H1 (cell line): ENCODE data around the gene TFAP2B. TPM values are rescaled to one million over a fixed set of nuclear protein-coding genes. Genes with fewer than 3 reads are reported as not detected.

Experiments used
- CTCF ChIA-PET: fragments of 300-600 bp; sonication (Branson Sonifier 250); formaldehyde crosslinking; loops from one replicate; lab custom pipeline; 2021; ENCODE audit not compliant: partially characterized antibody; lab: Charles Lee
- POLR2A ChIA-PET: fragments of 300-600 bp; sonication (Branson Sonifier 250); formaldehyde crosslinking; loops from one replicate; lab custom pipeline; 2021; ENCODE audit warnings: inconsistent platforms; ENCODE audit not compliant: partially characterized antibody; lab: Charles Lee
- DNase-seq, 2 experiments: peaks; one replicate each; pipeline versions ENCODE4 v3.0.0 to v3.0.0-alpha.2; 2010 to 2022; ENCODE audit warnings: low spot score in 2 of 2, low read depth in 1 of 2, mixed read lengths in 1 of 2
- FAIRE-seq: peaks from 2 replicates; lab custom pipeline; 2011; peaks lifted over from hg19 to GRCh38; lab: Jason Lieb, UNC
- H2AFZ ChIP-seq: 2 replicates; pipeline ENCODE4 v1.8.1; 2012; ENCODE audit warnings: low read length, inconsistent platforms
- H2AK5ac ChIP-seq: 2 replicates; pipeline ENCODE4 v1.6.1; 2013; ENCODE audit warnings: low read depth, low read length
- H2BK120ac ChIP-seq: replicated peaks from 2 replicates; pipeline ENCODE3; 2013; ENCODE audit warnings: low read depth, low read length, inconsistent platforms
- H2BK12ac ChIP-seq: 2 replicates; pipeline ENCODE4 v1.6.1; 2013; ENCODE audit warnings: low read depth, low read length
- H2BK15ac ChIP-seq: 2 replicates; pipeline ENCODE4 v1.6.1; 2013; ENCODE audit warnings: low read length
- H2BK20ac ChIP-seq: 2 replicates; pipeline ENCODE4 v1.6.1; 2013; ENCODE audit warnings: low read length
- H2BK5ac ChIP-seq: 2 replicates; pipeline ENCODE4 v1.6.1; 2013; ENCODE audit warnings: low read depth, low read length
- H3K14ac ChIP-seq: 2 replicates; pipeline ENCODE4 v1.6.1; 2013; ENCODE audit warnings: inconsistent platforms; ENCODE audit not compliant: insufficient read length
- H3K18ac ChIP-seq: 2 replicates; pipeline ENCODE4 v1.6.1; 2013; ENCODE audit warnings: low read length; ENCODE audit errors: extremely low read depth
- H3K23ac ChIP-seq: 2 replicates; pipeline ENCODE4 v1.6.1; 2013; ENCODE audit warnings: inconsistent platforms; ENCODE audit not compliant: insufficient read length
- H3K23me2 ChIP-seq: 2 replicates; pipeline ENCODE4 v1.6.1; 2013; ENCODE audit warnings: low read depth, low read length
- H3K27ac ChIP-seq: 2 replicates; pipeline ENCODE4 v1.6.1; 2011; ENCODE audit warnings: low read depth, low read length, inconsistent platforms
- H3K27me3 ChIP-seq, 4 experiments: replicated peaks in 1 of 4; 1 replicate in 1 of 4; 2 replicates in 3 of 4; pipeline versions ENCODE4 v1.6.1 to v1.8.1; 2011 to 2013; ENCODE audit warnings: low read length in 3 of 4, mild to moderate bottlenecking in 3 of 4, inconsistent platforms in 2 of 4, mixed read lengths in 2 of 4, moderate library complexity in 1 of 4; ENCODE audit not compliant: control insufficient read depth in 3 of 4, insufficient read depth in 3 of 4; ENCODE audit errors: extremely low read depth in 1 of 4
- H3K36me3 ChIP-seq, 4 experiments: 2 replicates each; pipeline versions ENCODE4 v1.6.1 to v1.8.1; 2011 to 2013; ENCODE audit warnings: mild to moderate bottlenecking in 4 of 4, low read length in 3 of 4, moderate library complexity in 2 of 4, control low read depth in 1 of 4, inconsistent platforms in 1 of 4; ENCODE audit not compliant: insufficient read depth in 4 of 4, control insufficient read depth in 2 of 4
- H3K4ac ChIP-seq: replicated peaks from 2 replicates; pipeline ENCODE3; 2013; ENCODE audit warnings: low read length, low read depth, mixed read lengths, inconsistent platforms; ENCODE audit not compliant: insufficient read length
- H3K4me1 ChIP-seq, 4 experiments: replicated peaks in 1 of 4; 1 replicate in 1 of 4; 2 replicates in 3 of 4; pipeline versions ENCODE4 v1.6.1 to v1.8.1; 2011 to 2013; ENCODE audit warnings: low read length in 3 of 4, inconsistent platforms in 2 of 4, mixed read lengths in 1 of 4; ENCODE audit not compliant: insufficient read depth in 4 of 4, control insufficient read depth in 3 of 4
- H3K4me2 ChIP-seq, 2 experiments: 2 replicates each; pipeline versions ENCODE4 v1.6.1 to v1.8.1; 2011 to 2013; ENCODE audit warnings: low read depth in 2 of 2, low read length in 2 of 2, control low read depth in 1 of 2, inconsistent platforms in 1 of 2, mild to moderate bottlenecking in 1 of 2; ENCODE audit not compliant: insufficient read depth in 1 of 2
- H3K4me3 ChIP-seq, 4 experiments: fragments of 200-600, 300-600 bp in 1 of 4; sonication (generic), shearing (Covaris generic), sonication (Bioruptor Twin) in 1 of 4; 2 replicates each; pipeline versions ENCODE4 v1.5.1 to v1.8.1; 2011 to 2016; ENCODE audit warnings: low read length in 4 of 4, low read depth in 3 of 4, control low read depth in 2 of 4, inconsistent platforms in 2 of 4, mild to moderate bottlenecking in 2 of 4, mixed read lengths in 1 of 4, moderate library complexity in 1 of 4; ENCODE audit not compliant: insufficient read depth in 2 of 4; ENCODE audit errors: extremely low read depth in 1 of 4
- H3K56ac ChIP-seq: replicated peaks from 2 replicates; pipeline ENCODE3; 2013; ENCODE audit warnings: low read depth, mild to moderate bottlenecking, mixed read lengths, low read length, inconsistent platforms; ENCODE audit not compliant: insufficient read length
- H3K79me1 ChIP-seq: 2 replicates; pipeline ENCODE4 v1.6.1; 2013; ENCODE audit warnings: low read depth, low read length, control low read depth
- H3K79me2 ChIP-seq, 2 experiments: 2 replicates each; pipeline versions ENCODE4 v1.6.1 to v1.8.1; 2012 to 2013; ENCODE audit warnings: low read length in 2 of 2, mild to moderate bottlenecking in 2 of 2, inconsistent platforms in 1 of 2; ENCODE audit not compliant: insufficient read depth in 2 of 2, control insufficient read depth in 1 of 2
- H3K9ac ChIP-seq, 4 experiments: replicated peaks in 1 of 4; 1 replicate in 1 of 4; 2 replicates in 3 of 4; pipeline versions ENCODE4 v1.6.1 to v1.8.1; 2011 to 2013; ENCODE audit warnings: low read depth in 3 of 4, low read length in 3 of 4, control low read depth in 2 of 4, mild to moderate bottlenecking in 2 of 4, moderate library complexity in 2 of 4, inconsistent platforms in 1 of 4; ENCODE audit errors: extremely low read depth in 1 of 4
- H3K9me3 ChIP-seq, 2 experiments: 2 replicates each; pipeline versions ENCODE4 v1.6.1 to v1.8.1; 2012 to 2013; ENCODE audit warnings: mild to moderate bottlenecking in 2 of 2, moderate library complexity in 2 of 2, control low read depth in 1 of 2, inconsistent platforms in 1 of 2, low read depth in 1 of 2, low read length in 1 of 2, mixed read lengths in 1 of 2; ENCODE audit not compliant: insufficient read depth in 2 of 2
- H4K20me1 ChIP-seq, 2 experiments: replicated peaks in 1 of 2; 2 replicates each; pipeline versions ENCODE3 to v1.8.1; 2011 to 2013; ENCODE audit warnings: inconsistent platforms in 2 of 2, low read length in 2 of 2, mild to moderate bottlenecking in 1 of 2; ENCODE audit not compliant: insufficient read depth in 2 of 2, control insufficient read depth in 1 of 2
- H4K5ac ChIP-seq: 2 replicates; pipeline ENCODE4 v1.6.1; 2013; ENCODE audit warnings: low read length, low read depth, mixed read lengths, inconsistent platforms; ENCODE audit not compliant: insufficient read length
- H4K8ac ChIP-seq: 2 replicates; pipeline ENCODE4 v1.8.0; 2013; ENCODE audit warnings: mild to moderate bottlenecking, moderate library complexity, low read length, inconsistent platforms; ENCODE audit not compliant: insufficient read depth; ENCODE audit errors: extremely low read depth
- H4K91ac ChIP-seq: replicated peaks from 2 replicates; pipeline ENCODE3; 2013; ENCODE audit warnings: low read length, mixed read lengths, inconsistent platforms; ENCODE audit not compliant: insufficient read length
- SIRT6 ChIP-seq: IDR thresholded peaks from one replicate; pipeline ENCODE4 v1.7.1; 2012; ENCODE audit warnings: low read length, inconsistent platforms
- SP2 ChIP-seq: IDR thresholded peaks from 2 replicates; pipeline ENCODE4 v1.6.1; 2012; ENCODE audit warnings: mild to moderate bottlenecking, low read length, inconsistent platforms
- TEAD4 ChIP-seq: IDR thresholded peaks from 2 replicates; pipeline ENCODE4 v1.6.1; 2012; ENCODE audit warnings: low read depth, low read length, inconsistent platforms, mixed read lengths
- polyA plus RNA-seq, 7 experiments: library from polyadenylated mRNA; depleted of rRNA in 3 of 7; stranded (reverse) in 5 of 7; unstranded in 2 of 7; fragments of >200 nt in 5 of 7; fragments of 200-250 nt in 2 of 7; gene quantifications; 1 replicate in 5 of 7; 2 replicates in 1 of 7; 4 replicates in 1 of 7; pipeline versions ENCODE4 v1.2.1 to v1.2.3, GENCODE V29; 2011 to 2013; ENCODE audit warnings: missing spikeins in 2 of 7, mixed read lengths in 2 of 7
- total RNA-seq: library from RNA; stranded (reverse); fragmentation: NEBNext Ultra II Directional; extraction: Animal tissue kit (Norgen Biotek cat#: 25700); gene quantifications from 2 replicates; pipeline ENCODE4 v1.2.1, GENCODE V29; 2021

TFAP2B gene
- total and polyA plus RNA-seq, 2 of the 8 experiments (the other 6 are each of a cell fraction or from before 2014, with no cell fraction given), result not detected

DNA sequence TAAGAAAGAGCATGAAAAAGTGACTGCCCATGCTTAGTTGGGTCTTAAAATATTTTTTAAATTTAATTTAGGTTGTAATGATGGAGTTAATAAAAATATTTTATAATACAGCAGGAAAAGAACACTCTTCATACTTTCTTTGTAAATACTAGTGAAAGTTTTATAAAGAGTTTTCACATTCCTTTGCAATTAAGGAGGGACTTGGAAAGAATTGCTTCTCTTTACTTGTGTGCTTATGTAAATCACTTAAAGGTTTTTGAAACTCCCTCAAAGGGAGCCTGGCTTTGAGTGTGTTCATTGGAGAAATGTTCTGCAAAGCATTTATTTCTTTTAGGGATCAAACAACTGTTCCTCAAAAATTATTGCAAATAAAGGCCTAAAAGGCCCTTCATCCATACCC lies 11.6 kb upstream of the TFAP2B start:
- Histone ChIP-seq H3K79me1 (no peaks in the 10 kb centered on the region), H3K18ac (no peak overlapping the region), H3K14ac (no peak overlapping the region), H3K9ac (no peak overlapping the region), H2BK120ac (no peak overlapping the region), H3K27me3 (no peaks in the 10 kb centered on the region), H4K20me1 (no peaks in the 10 kb centered on the region), H3K36me3 (no peaks in the 10 kb centered on the region; a peak in 1 of 8 replicates), H3K9me3 (peaks cover 0 to 7% of the 10 kb centered on the region in 2 experiments; a peak in 1 of 4 replicates), H3K4me2 (no peak overlapping the region), H2BK20ac (no peak overlapping the region), H4K91ac (no peak overlapping the region), H2AFZ (no peak overlapping the region), H3K56ac (no peak overlapping the region), H3K23me2 (no peaks in the 10 kb centered on the region), H2BK15ac (no peak overlapping the region), H4K8ac (no peak overlapping the region), H2AK5ac (no peak overlapping the region), H3K4ac (no peak overlapping the region), H3K4me3 (no peak overlapping the region), H3K27ac (no peak overlapping the region), H3K79me2 (no peaks in the 10 kb centered on the region), H2BK12ac (no peak overlapping the region), H3K4me1 (no peaks in the 10 kb centered on the region), H2BK5ac (no peak overlapping the region), H4K5ac (no peak overlapping the region), H3K23ac (no peak overlapping the region)
- FAIRE-seq (no peak), DNase-seq (no peak)
- ChIA-PET CTCF (no interaction called here), POLR2A (no interaction called here)
- TF ChIP-seq SIRT6, result no peak
- TF ChIP-seq SP2, result no peak
- no peak for TF ChIP-seq TEAD4
